Embryonic facial prominence (tissue), 1 donor: ENCODE measurements around the gene CDCA5.

Experiments
- DNase-seq: peaks from one replicate; pipeline ENCODE4 v3.0.0-alpha.2; 2016; ENCODE audit errors: extremely low spot score

Gene CDCA5

GRCh38 chr11:65071907-65072630, 11.8 kb downstream of the CDCA5 start:
- no peak for DNase-seq

GRCh38 chr11:65069217-65069616, 14.6 kb downstream of the CDCA5 start:
- DNase-seq, result no peak

GRCh38 chr11:65067446-65067845, 16.4 kb downstream of the CDCA5 start:
- no peak for DNase-seq

GRCh38 chr11:65066805-65067291, 17.0 kb downstream of the CDCA5 start:
- DNase-seq, result no peak

GRCh38 chr11:65066315-65066714, 17.5 kb downstream of the CDCA5 start:
- DNase-seq, result no peak

- no peak for DNase-seq
These were observed 18.0 kb downstream of the CDCA5 start for GRCh38 chr11:65065851-65066250.

- DNase-seq, result no peak
These were observed 19.0 kb downstream of the CDCA5 start for GRCh38 chr11:65064847-65065240.

- no peak for DNase-seq
These were observed 20.3 kb downstream of the CDCA5 start for GRCh38 chr11:65063532-65063931.

GRCh38 chr11:65060913-65061408, 22.9 kb downstream of the CDCA5 start:
- no peak for DNase-seq

GRCh38 chr11:65059959-65060824, 23.6 kb downstream of the CDCA5 start:
- DNase-seq, result no peak

- DNase-seq, result no peak
These were observed 24.3 kb downstream of the CDCA5 start for GRCh38 chr11:65059523-65059922.

GRCh38 chr11:65058419-65059054, 25.3 kb downstream of the CDCA5 start, which contains the start of gene NAALADL1:
TSS of gene NAALADL1 (minus strand) at chr11:65058553. CDS start at chr11:65058521, 32 bp downstream.
- DNase-seq, result no peak

GRCh38 chr11:65058012-65058411, 25.8 kb downstream of the CDCA5 start:
- DNase-seq, result no peak

GRCh38 chr11:65057526-65057925, 26.3 kb downstream of the CDCA5 start:
- DNase-seq, result no peak

- DNase-seq, result no peak
These were observed 26.8 kb downstream of the CDCA5 start for GRCh38 chr11:65056999-65057398.

- no peak for DNase-seq
These were observed 28.3 kb downstream of the CDCA5 start for GRCh38 chr11:65055538-65055937.

GRCh38 chr11:65053827-65054508, 29.9 kb downstream of the CDCA5 start:
- no peak for DNase-seq

GRCh38 chr11:65051398-65051858, 32.4 kb downstream of the CDCA5 start:
- DNase-seq, result no peak

GRCh38 chr11:65047581-65048422, 36.0 kb downstream of the CDCA5 start:
- no peak for DNase-seq

- DNase-seq, result no peak
These were observed 38.1 kb downstream of the CDCA5 start for GRCh38 chr11:65045728-65046127.
